HepG2 (cell line): Measurements from ENCODE around the gene BLVRA. TPM values are rescaled to one million over a fixed set of nuclear protein-coding genes. Genes with fewer than 3 reads are reported as not detected.

Experiments used
- KLF15 ChIP-seq: sonication (generic); formaldehyde crosslinking; IDR thresholded peaks from 2 replicates; pipeline ENCODE4 v1.8.1; 2023; ENCODE audit warnings: borderline replicate concordance, mild to moderate bottlenecking, inconsistent platforms, missing genetic modification reagents, mixed read lengths
- SAFB2 ChIP-seq: sonication (generic); formaldehyde crosslinking; IDR thresholded peaks from 2 replicates; pipeline ENCODE4 v1.5.1; 2020; ENCODE audit warnings: missing genetic modification reagents, low read depth, mild to moderate bottlenecking, borderline replicate concordance
- ZKSCAN1 ChIP-seq: fragments of 150-350 bp; IDR thresholded peaks from 2 replicates; pipeline ENCODE4 v1.6.1; 2014; ENCODE audit warnings: low read length
- ZNF235 ChIP-seq: sonication (generic); formaldehyde crosslinking; IDR thresholded peaks from 2 replicates; pipeline ENCODE4 v1.8.1; 2023; ENCODE audit warnings: mild to moderate bottlenecking, missing genetic modification reagents, borderline replicate concordance
- ZNF75D ChIP-seq: sonication (generic); formaldehyde crosslinking; IDR thresholded peaks from 2 replicates; pipeline ENCODE4 v1.8.1; 2023; ENCODE audit warnings: missing genetic modification reagents, mild to moderate bottlenecking, borderline replicate concordance
- ZSCAN29 ChIP-seq: sonication (generic); formaldehyde crosslinking; conservative IDR thresholded peaks from 2 replicates; pipeline ENCODE4 v1.4.0; 2020; ENCODE audit warnings: mild to moderate bottlenecking, missing genetic modification reagents
- polyA plus RNA-seq, 8 experiments: library from polyadenylated mRNA; depleted of rRNA in 3 of 8; stranded (reverse) in 7 of 8; unstranded in 1 of 8; fragments of >200 nt; fragmentation: Illumina TruSeq in 4 of 8; extraction: Trizol in 4 of 8; gene quantifications; 2 replicates each; pipeline versions ENCODE4 v1.2.1 to v1.2.3, GENCODE V29; 2011 to 2016; ENCODE audit warnings: low read depth in 4 of 8, missing spikeins in 1 of 8, mixed read lengths in 1 of 8; ENCODE audit not compliant: insufficient read depth in 1 of 8
- total RNA-seq, 5 experiments: library from RNA; depleted of rRNA; stranded (reverse); fragments of >200 nt; fragmentation: Illumina TruSeq; extraction: Trizol; gene quantifications; 2 replicates each; pipeline ENCODE4 v1.2.3, GENCODE V29; 2016; ENCODE audit warnings: low read depth in 1 of 5
- TF ChIP-seq, protein P1 (sequence below): IDR thresholded peaks from 2 replicates; pipeline ENCODE4 v1.6.1; 2016; ENCODE audit warnings: low read depth
- TF ChIP-seq, protein P2 (sequence below): sonication (generic); formaldehyde crosslinking; IDR thresholded peaks from 2 replicates; pipeline ENCODE4 v1.5.0; 2020; ENCODE audit warnings: mild to moderate bottlenecking, missing genetic modification reagents, borderline replicate concordance
- TF ChIP-seq, protein P3 (sequence below): sonication (generic); formaldehyde crosslinking; IDR thresholded peaks from 2 replicates; pipeline ENCODE4 v1.4.0; 2020; ENCODE audit warnings: mild to moderate bottlenecking, missing genetic modification reagents, borderline replicate concordance
- TF ChIP-seq, protein P4 (sequence below): sonication (generic); formaldehyde crosslinking; conservative IDR thresholded peaks from 2 replicates; pipeline ENCODE4 v1.4.0; 2020; ENCODE audit warnings: missing genetic modification reagents
- TF ChIP-seq, protein P5 (sequence below): sonication (generic); formaldehyde crosslinking; IDR thresholded peaks from 2 replicates; pipeline ENCODE4 v1.9.0; 2021; ENCODE audit warnings: missing genetic modification reagents, mild to moderate bottlenecking, borderline replicate concordance
- TF ChIP-seq, protein P6 (sequence below): sonication (generic); formaldehyde crosslinking; IDR thresholded peaks from 2 replicates; pipeline ENCODE4 v1.4.0; 2020; ENCODE audit warnings: low read depth, mild to moderate bottlenecking, missing genetic modification reagents

The BLVRA gene
- total and polyA plus RNA-seq, 2 of the 13 experiments (the other 11 are each of a cell fraction or from before 2014, with no cell fraction given), result 39.2 to 64.2 TPM

DNA sequence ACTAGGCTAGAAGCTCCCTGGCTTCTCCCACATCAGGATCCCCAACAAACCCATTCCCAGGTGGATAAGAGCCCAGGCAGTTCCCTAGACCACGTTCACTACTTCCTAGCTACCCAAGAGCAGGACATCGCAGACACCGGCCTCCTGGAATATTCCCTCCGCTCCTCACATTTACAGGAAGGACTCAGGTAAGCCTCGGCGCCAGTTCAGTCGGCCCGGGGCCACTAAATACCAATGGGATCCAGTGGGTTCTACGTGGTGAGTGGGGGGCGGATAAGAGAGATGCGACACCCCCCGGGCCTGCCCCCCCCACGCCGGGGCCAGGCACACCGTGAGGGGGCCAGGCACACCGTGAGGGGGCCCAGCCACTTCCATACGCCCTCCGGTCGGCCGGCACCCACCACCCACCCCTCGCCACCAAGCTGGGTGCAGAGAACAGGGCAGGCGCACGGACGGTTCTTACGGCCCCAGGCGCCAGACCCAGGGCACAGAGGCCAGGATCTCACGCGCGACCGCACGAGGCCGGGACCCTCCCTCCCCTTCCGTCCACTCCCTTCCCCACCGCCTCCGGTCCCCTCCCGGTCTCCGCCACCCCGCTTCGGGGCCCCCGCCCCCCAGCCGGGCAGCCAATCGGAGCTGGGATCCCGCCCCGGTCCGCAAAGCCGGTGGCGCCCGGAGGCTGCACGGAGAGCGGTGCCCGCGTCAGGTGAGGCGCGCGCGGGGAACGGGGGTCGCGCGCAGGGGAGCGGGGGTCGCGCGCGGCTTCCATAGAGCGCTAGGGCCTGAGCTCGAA, at the start of gene BLVRA (continued):
- TF ChIP-seq KLF15 (CRISPR knock-in tag) (no peak), ZKSCAN1 (no peak), ZSCAN29 (CRISPR knock-in tag) (0 out of 2 replicates have a peak, but pooled peaks have one; percentile 26), ZNF235 (peak; percentile 55; the same call in 1 of the 2 replicates), SAFB2 (CRISPR knock-in tag) (no peak), ZNF75D (no peak)
- TF ChIP-seq, protein P1, sequence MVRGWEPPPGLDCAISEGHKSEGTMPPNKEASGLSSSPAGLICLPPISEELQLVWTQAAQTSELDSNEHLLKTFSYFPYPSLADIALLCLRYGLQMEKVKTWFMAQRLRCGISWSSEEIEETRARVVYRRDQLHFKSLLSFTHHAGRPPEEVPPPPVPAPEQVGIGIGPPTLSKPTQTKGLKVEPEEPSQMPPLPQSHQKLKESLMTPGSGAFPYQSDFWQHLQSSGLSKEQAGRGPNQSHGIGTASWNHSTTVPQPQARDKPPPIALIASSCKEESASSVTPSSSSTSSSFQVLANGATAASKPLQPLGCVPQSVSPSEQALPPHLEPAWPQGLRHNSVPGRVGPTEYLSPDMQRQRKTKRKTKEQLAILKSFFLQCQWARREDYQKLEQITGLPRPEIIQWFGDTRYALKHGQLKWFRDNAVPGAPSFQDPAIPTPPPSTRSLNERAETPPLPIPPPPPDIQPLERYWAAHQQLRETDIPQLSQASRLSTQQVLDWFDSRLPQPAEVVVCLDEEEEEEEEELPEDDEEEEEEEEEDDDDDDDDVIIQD (CRISPR knock-in tag), result no peak
- TF ChIP-seq, protein P2, sequence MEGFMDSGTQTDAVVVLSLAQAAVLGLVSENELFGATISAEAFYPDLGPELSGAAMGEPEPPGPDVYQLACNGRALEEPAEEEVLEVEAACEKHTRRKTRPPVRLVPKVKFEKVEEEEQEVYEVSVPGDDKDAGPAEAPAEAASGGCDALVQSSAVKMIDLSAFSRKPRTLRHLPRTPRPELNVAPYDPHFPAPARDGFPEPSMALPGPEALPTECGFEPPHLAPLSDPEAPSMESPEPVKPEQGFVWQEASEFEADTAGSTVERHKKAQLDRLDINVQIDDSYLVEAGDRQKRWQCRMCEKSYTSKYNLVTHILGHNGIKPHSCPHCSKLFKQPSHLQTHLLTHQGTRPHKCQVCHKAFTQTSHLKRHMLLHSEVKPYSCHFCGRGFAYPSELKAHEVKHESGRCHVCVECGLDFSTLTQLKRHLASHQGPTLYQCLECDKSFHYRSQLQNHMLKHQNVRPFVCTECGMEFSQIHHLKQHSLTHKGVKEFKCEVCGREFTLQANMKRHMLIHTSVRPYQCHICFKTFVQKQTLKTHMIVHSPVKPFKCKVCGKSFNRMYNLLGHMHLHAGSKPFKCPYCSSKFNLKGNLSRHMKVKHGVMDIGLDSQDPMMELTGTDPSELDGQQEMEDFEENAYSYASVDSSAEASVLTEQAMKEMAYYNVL (CRISPR knock-in tag), result 0 out of 2 replicates have a peak, but pooled peaks have one; percentile 38
- TF ChIP-seq, protein P3, sequence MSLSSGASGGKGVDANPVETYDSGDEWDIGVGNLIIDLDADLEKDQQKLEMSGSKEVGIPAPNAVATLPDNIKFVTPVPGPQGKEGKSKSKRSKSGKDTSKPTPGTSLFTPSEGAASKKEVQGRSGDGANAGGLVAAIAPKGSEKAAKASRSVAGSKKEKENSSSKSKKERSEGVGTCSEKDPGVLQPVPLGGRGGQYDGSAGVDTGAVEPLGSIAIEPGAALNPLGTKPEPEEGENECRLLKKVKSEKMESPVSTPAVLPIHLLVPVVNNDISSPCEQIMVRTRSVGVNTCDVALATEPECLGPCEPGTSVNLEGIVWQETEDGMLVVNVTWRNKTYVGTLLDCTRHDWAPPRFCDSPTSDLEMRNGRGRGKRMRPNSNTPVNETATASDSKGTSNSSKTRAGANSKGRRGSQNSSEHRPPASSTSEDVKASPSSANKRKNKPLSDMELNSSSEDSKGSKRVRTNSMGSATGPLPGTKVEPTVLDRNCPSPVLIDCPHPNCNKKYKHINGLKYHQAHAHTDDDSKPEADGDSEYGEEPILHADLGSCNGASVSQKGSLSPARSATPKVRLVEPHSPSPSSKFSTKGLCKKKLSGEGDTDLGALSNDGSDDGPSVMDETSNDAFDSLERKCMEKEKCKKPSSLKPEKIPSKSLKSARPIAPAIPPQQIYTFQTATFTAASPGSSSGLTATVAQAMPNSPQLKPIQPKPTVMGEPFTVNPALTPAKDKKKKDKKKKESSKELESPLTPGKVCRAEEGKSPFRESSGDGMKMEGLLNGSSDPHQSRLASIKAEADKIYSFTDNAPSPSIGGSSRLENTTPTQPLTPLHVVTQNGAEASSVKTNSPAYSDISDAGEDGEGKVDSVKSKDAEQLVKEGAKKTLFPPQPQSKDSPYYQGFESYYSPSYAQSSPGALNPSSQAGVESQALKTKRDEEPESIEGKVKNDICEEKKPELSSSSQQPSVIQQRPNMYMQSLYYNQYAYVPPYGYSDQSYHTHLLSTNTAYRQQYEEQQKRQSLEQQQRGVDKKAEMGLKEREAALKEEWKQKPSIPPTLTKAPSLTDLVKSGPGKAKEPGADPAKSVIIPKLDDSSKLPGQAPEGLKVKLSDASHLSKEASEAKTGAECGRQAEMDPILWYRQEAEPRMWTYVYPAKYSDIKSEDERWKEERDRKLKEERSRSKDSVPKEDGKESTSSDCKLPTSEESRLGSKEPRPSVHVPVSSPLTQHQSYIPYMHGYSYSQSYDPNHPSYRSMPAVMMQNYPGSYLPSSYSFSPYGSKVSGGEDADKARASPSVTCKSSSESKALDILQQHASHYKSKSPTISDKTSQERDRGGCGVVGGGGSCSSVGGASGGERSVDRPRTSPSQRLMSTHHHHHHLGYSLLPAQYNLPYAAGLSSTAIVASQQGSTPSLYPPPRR (CRISPR knock-in tag), result 0 out of 2 replicates have a peak, but pooled peaks have one; percentile 37
- TF ChIP-seq, protein P4, sequence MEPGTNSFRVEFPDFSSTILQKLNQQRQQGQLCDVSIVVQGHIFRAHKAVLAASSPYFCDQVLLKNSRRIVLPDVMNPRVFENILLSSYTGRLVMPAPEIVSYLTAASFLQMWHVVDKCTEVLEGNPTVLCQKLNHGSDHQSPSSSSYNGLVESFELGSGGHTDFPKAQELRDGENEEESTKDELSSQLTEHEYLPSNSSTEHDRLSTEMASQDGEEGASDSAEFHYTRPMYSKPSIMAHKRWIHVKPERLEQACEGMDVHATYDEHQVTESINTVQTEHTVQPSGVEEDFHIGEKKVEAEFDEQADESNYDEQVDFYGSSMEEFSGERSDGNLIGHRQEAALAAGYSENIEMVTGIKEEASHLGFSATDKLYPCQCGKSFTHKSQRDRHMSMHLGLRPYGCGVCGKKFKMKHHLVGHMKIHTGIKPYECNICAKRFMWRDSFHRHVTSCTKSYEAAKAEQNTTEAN (CRISPR knock-in tag), result no peak
- TF ChIP-seq, protein P5, sequence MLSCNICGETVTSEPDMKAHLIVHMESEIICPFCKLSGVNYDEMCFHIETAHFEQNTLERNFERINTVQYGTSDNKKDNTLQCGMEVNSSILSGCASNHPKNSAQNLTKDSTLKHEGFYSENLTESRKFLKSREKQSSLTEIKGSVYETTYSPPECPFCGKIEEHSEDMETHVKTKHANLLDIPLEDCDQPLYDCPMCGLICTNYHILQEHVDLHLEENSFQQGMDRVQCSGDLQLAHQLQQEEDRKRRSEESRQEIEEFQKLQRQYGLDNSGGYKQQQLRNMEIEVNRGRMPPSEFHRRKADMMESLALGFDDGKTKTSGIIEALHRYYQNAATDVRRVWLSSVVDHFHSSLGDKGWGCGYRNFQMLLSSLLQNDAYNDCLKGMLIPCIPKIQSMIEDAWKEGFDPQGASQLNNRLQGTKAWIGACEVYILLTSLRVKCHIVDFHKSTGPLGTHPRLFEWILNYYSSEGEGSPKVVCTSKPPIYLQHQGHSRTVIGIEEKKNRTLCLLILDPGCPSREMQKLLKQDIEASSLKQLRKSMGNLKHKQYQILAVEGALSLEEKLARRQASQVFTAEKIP (CRISPR knock-in tag), result no peak
- TF ChIP-seq, protein P6, sequence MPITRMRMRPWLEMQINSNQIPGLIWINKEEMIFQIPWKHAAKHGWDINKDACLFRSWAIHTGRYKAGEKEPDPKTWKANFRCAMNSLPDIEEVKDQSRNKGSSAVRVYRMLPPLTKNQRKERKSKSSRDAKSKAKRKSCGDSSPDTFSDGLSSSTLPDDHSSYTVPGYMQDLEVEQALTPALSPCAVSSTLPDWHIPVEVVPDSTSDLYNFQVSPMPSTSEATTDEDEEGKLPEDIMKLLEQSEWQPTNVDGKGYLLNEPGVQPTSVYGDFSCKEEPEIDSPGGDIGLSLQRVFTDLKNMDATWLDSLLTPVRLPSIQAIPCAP (CRISPR knock-in tag), result no peak
